ENCODE data around the gene NAT10.

DNA sequence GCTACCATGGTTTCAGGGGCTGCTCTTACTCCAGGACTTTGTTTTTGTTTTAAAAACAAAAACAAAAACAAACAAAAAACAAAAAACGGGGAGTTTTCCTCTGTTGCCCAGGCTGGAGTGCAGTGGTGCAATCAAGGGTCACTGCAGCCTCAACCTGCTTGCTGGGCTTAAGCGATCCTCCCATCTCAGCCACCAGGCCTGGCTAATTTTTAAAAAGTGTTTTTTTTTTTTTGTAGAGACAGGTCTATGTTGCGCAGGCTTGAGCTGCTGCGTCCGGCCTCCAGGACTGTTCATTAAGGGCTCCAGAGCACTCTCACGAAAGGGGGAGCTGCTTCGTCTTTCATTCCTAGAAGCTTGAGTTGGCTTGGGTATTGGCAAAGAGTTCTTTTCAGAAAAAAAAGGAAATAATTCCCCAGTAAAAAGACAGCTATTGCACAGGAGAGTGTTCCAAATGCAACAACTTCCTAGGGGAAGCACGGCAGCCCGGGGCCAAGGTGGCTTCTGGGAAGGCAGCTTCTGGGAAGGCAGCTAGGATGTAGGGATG lies 78.5 kb downstream of the NAT10 start:
- no peak for TF ChIP-seq NR2C2 (CRISPR knock-in tag; IDR thresholded peaks at IDR 0.05)
- TF ChIP-seq, protein P1, sequence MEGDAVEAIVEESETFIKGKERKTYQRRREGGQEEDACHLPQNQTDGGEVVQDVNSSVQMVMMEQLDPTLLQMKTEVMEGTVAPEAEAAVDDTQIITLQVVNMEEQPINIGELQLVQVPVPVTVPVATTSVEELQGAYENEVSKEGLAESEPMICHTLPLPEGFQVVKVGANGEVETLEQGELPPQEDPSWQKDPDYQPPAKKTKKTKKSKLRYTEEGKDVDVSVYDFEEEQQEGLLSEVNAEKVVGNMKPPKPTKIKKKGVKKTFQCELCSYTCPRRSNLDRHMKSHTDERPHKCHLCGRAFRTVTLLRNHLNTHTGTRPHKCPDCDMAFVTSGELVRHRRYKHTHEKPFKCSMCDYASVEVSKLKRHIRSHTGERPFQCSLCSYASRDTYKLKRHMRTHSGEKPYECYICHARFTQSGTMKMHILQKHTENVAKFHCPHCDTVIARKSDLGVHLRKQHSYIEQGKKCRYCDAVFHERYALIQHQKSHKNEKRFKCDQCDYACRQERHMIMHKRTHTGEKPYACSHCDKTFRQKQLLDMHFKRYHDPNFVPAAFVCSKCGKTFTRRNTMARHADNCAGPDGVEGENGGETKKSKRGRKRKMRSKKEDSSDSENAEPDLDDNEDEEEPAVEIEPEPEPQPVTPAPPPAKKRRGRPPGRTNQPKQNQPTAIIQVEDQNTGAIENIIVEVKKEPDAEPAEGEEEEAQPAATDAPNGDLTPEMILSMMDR (IDR thresholded peaks at IDR 0.05), result no peak
- TF ChIP-seq, protein P2, sequence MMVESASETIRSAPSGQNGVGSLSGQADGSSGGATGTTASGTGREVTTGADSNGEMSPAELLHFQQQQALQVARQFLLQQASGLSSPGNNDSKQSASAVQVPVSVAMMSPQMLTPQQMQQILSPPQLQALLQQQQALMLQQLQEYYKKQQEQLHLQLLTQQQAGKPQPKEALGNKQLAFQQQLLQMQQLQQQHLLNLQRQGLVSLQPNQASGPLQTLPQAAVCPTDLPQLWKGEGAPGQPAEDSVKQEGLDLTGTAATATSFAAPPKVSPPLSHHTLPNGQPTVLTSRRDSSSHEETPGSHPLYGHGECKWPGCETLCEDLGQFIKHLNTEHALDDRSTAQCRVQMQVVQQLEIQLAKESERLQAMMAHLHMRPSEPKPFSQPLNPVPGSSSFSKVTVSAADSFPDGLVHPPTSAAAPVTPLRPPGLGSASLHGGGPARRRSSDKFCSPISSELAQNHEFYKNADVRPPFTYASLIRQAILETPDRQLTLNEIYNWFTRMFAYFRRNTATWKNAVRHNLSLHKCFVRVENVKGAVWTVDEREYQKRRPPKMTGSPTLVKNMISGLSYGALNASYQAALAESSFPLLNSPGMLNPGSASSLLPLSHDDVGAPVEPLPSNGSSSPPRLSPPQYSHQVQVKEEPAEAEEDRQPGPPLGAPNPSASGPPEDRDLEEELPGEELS (CRISPR knock-in tag; IDR thresholded peaks at IDR 0.05), result no peak
- no peak for TF ChIP-seq GABPB1 (CRISPR knock-in tag; IDR thresholded peaks at IDR 0.05)
- TF ChIP-seq, protein P3, sequence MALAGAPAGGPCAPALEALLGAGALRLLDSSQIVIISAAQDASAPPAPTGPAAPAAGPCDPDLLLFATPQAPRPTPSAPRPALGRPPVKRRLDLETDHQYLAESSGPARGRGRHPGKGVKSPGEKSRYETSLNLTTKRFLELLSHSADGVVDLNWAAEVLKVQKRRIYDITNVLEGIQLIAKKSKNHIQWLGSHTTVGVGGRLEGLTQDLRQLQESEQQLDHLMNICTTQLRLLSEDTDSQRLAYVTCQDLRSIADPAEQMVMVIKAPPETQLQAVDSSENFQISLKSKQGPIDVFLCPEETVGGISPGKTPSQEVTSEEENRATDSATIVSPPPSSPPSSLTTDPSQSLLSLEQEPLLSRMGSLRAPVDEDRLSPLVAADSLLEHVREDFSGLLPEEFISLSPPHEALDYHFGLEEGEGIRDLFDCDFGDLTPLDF (CRISPR knock-in tag; IDR thresholded peaks at IDR 0.05), result no peak

Measured in WTC11 (cell line).